GM18861 (cell line): Measurements from ENCODE around the gene PGAP2.
"Not testable (repeated sequence)": the region's sequence is repeated elsewhere in the genome, so short reads cannot be mapped to it uniquely, and the experiment has no call there.

Source experiments
- ATAC-seq: cut with Tn5 transposase; IDR thresholded peaks from one replicate; pipeline ENCODE4 v1.9.1; 2021; ENCODE audit not compliant: unreplicated experiment

Gene PGAP2

DNA sequence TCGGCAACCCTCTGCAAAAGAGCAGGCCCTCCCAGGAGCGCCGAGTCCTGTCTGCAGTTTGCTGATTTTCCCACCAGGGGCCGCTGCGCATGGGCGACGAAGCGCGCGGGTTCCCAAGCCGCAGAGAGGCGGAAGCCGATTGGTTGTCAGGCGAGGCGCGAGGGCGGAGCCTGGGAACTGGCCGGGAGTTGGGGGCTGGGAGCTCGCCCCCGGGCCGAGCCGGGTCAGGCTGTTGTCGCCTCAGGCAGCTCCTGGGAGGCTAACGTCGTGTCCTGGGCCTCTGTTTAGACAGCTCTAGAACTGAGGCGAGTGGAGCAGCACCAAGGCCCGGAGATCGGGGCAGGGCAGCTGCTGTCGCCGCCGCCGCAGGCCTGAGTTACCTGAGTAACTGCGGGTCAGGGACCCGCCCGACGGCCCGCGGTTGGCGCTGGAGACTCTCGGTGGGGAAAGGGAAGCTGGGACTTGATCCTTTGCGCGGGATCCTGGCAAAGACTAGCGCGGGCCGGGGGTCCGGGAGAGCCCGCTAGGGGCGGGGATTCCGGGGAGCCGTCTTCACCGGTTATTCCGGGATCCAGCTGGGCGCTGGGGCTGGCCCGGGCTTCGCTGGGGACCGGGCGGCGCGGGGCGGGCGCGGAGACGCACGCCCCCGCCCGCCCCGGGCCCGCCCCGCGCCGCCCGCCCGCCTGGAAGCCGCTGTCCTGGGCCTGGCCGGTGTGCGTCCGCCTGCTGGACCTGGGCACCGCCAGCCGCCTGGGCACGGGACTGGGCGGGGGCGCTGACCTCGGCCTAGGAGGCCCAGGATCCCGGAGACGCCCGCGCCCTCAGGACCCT lies 46.8 kb downstream of the PGAP2 start, which contains the start of gene STIM1:
Gene STIM1 (plus strand): TSS at position 688 of the 831 bp plus-strand sequence. CDS start 607 bp downstream, outside the sequence.
- ATAC-seq: peak; percentile 58

- peak; percentile 2 for ATAC-seq
These were observed 47.6 kb downstream of the PGAP2 start for GRCh38 chr11:3855808-3856491.

DNA sequence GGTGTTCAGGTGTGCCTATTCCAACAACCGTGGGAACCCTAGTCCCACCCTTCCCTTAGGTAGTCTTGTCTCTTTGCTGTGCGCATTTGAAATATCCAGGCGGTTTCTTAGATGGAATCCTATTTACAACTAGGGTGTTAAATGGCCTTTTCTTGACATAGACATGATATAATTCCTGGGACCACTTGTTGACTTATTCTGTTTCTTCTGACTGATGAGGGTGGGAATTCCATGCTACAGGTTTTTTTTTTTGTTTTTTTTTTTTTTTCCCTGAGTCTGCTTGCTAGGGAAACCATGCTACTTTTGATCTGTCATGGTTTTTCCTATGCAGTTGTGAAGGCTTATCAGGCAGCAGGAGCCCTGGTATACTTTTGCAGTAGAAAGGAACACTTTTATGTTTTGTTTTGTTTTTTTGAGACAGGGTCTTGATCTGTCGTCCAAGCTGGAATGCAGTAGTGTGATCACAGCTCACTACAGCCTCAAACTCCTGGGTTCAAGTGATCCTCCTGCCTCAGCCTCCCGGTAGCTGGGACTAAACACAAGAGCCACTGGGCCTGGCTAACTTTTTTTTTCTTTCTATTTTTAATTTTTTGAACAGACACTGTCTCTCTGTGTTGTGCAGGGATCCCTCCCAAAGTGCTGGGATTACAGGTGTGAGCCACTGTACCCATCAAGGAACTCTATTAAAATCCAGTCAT lies 48.6 kb downstream of the PGAP2 start:
- ATAC-seq: no peak

- no peak for ATAC-seq
These were observed 49.3 kb downstream of the PGAP2 start for GRCh38 chr11:3857628-3858027.

DNA sequence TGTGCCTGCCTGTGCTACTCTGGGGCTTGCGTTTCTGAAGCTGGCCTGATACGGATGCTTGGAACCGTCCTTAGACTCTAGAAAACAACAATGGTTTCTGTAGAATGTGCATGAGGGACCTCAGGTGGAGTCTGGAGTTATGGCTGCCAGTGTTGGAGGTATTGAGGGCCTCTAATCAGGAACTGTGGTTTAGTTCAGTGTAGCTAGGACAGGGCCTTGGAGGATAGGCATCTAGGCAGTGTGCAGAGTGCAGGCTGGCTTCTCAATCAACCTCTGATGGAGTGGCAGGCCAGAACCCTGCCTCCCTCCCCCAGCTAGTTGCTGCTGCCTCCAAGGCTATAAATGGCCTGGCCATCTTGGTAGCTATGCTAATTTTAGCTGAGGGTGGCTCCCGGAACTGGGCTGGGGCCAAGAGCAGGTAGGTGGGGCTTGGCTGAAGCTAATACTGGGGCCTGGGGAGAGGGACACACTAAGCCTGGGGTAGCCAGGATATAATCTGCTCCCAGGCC lies 51.1 kb downstream of the PGAP2 start:
- peak; percentile 28 for ATAC-seq

GRCh38 chr11:3860375-3860774 lies 52.0 kb downstream of the PGAP2 start:
- ATAC-seq: no peak

GRCh38 chr11:3860898-3861393 lies 52.6 kb downstream of the PGAP2 start:
- ATAC-seq: not testable (repeated sequence)

DNA sequence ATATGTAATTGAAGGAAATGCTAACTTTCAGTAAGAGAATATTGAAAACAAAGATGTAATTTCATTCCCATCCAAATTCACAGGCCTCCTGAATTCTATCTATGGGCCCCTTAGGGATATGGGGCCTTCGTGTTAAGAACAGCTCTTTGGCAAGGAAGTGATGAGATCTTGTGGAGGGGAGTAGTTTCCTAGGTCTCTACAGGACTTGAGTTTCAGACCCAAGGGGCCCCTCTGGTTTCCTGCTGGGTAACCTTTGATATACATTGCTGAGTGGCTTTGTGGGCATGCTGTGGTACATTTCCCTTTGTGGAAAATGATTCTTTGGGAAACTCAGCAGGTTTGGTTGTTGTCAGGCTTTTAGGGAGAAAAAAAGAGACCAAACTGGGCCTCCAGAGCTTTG lies 53.3 kb downstream of the PGAP2 start:
- ATAC-seq: no peak

- peak; percentile 17 for ATAC-seq
These were observed 57.2 kb downstream of the PGAP2 start for GRCh38 chr11:3865388-3866193.

GRCh38 chr11:3866206-3866605 lies 57.8 kb downstream of the PGAP2 start:
- ATAC-seq: peak; percentile 28

DNA sequence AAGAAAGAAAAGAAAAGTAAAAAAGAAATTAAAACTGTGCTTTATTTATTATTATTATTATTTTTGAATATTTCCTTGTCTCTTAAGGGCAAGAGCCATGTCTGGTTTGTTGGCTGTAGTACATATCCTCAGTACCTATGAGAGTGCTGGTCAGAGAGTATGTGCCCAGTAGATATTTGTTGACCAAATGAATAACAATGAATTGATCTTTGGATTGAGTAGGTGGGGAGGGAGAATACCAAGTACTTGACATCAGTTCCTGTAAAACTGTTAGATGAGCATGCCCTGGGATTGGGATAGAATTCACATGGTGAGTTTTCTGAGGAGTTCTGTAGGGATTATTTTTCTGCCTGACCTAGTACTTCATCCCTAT lies 58.5 kb downstream of the PGAP2 start:
- ATAC-seq: no peak

DNA sequence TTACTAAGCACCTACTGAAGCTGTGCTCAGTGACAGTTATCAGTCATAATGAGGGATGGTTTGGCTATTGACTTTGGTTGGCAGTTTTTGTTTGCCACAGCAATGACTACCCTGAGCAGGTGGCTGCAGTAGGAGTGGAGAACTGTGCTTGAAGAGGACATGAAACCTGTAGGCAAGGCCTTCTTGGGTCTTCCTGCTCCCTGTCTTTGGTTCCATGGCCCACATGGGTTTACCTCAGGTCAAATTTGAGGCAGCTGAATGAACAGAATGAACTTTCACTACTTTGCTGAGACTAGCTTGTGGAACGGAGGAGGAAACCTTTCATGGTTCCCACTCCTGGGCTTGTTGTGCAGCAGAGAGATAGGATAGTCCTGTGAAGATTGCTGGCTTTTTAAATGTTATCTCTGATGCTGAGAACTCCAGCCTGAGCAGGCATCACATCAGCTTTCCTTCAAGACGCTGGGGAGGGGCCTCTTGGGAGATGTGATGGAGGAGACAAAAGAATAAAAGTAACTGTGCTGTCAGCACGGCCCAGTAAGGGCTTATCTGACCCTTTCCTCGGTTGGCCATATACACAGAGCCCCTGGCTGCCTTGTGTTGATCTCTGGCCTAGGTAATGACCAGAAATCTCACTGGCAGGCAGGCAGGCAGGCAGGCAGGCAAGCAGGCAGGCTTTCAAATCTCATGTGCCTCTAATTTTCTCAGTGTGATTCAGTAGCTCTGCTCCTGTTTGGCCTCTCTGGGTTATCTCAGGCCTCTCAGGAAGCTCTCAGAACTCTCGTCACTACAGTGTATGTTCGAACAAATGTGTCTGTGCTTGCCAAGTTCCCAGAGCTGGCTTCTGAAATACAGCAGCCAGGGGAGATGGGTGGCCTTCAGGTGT lies 59.1 kb downstream of the PGAP2 start:
- peak; percentile 56 for ATAC-seq

DNA sequence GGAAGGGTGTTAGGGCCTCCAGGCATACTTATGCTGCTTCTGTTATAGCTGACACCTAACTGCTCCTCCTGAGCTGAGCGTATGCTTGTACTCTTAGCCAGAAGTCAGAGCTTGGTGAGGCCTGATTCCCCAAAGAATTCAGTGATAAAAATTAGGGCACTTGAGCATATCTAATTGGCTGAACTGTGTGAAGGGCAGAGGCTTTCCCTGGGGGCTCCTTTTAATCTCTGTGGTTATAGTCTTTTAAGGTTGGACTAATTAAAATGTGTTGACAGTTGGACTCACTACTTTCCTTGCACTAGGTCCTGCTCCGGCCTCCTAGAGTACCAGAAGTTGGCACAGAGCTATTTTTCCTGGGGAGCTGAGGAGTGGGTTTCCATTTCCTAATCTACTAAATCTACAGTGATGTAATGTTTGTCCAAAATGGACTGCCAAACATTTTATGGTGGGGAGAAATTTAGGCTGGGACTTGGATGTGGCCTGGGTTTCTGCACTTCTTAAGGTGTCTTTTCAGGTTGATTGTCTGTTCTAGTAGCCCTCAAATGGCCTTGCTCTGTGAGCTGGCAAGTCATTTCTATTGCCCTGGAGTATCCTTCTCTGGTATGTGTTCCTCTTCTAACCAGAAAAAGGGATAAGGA lies 65.5 kb downstream of the PGAP2 start:
- no peak for ATAC-seq
